ENCODE data around the gene ARHGEF9.
"Not testable (repeated sequence)": the region's sequence is repeated elsewhere in the genome, so short reads cannot be mapped to it uniquely, and the experiment has no call there.

ARHGEF9 gene

GRCh38 chrX:63661676-63662075 lies 123.3 kb downstream of the ARHGEF9 start:
- DNase-seq (ENCODE audit: low spot score), result no peak

GRCh38 chrX:63658920-63659319 lies 126.1 kb downstream of the ARHGEF9 start:
- no peak for DNase-seq (ENCODE audit: low spot score)

DNA sequence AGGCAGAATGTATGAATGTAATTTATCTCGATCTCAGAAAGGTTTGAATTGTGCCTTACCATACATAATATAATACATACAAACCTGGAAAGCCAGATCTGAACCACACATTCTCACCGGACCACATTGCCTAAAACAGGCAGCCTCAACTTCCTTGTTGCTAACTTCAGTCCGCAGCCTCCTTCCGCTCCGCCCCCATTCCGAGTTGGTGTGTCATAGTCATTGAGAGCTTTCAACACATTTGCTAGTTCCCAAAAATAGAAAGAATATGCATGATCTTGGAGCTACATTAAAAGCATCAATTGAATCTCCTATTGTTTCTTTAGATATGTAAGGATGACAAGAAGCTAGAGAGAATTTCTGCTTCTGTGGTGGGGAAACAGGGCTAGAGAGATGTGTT lies 127.2 kb downstream of the ARHGEF9 start:
- DNase-seq (ENCODE audit: low spot score), result peak; percentile 20

DNA sequence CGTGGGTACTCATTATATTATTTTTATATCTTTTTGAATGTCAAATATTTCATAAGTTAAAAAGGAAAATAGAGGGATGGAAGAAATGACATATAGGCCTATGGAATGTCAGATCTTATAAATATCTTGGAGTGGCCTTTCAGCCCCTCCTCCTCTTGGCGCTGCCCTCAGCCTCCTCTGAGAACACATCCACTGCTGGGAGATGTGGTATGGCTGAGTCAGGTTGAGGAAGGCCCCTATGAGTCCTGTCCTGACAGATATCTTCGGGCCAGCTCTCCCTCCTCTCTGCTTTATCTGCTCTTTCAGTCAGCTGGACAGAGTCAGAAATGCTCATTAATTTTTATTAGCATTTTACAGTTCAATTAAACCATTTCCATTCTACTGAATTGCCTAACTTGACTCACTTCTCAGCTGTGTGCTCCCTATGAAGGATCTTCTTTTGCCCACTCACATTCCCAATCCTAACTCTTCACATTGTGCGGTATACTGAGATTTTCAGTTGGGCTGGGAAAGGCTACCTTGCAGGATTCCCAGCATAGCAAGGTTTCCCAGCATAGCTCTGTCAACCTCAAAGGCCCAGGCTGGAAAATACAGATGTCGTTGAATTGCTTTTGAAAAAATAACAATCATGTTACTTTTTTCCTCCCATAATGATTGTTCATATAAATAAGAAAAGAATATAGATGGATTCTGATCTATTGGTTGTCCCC lies 128.0 kb downstream of the ARHGEF9 start:
- DNase-seq (ENCODE audit: low spot score), result no peak

- DNase-seq (ENCODE audit: low spot score), result no peak
Measured at GRCh38 chrX:63652086-63652765, 132.8 kb downstream of the ARHGEF9 start.

GRCh38 chrX:63645748-63646147 lies 139.3 kb downstream of the ARHGEF9 start:
- not testable (repeated sequence) for DNase-seq (ENCODE audit: low spot score)

DNA sequence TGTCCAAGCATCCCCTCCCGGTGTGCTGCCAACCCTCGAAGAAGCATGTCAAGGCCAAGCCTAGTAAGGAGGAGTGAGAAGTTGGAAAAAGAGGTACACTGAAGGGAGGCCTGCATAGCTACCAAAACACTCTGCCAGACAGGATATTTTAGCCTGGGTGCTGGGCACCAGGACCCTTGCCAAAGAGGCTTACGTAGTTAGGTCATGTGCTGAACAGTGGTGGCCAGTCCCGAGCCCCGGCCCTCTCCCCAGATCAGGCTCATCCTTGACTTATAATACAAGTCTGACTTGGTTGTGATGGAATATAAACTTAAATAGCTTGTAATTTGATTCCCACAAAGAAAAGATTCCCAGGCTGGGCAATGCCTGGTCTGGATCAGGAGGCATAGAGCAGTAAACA lies 149.3 kb downstream of the ARHGEF9 start:
- DNase-seq (ENCODE audit: low spot score), result no peak

DNA sequence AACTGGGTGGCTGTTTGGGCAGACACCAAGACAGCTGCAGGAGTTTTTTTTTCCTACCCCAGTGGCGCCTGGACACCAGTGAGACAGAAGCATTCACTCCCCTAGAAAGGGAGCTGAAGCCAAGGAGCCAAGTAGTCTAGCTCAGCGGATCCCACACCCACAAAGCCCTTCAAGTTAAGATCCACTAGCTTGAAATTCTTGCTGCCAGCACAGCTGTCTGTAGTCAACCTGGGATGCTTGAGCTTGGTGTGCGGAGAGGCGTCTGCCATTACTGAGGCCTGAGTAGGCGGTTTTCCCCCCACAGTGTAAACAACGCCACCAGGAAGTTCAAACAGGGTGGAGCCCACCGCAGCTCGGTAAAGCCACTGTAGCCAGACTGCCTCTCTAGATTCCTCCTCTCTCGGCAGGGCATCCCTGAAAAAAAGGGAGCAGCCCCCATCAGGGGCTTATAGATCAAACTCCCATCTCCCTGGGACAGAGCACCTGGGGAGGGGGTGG lies 171.4 kb downstream of the ARHGEF9 start:
- DNase-seq (ENCODE audit: low spot score), result no peak

GRCh38 chrX:63585936-63586335 lies 199.1 kb downstream of the ARHGEF9 start:
- DNase-seq (ENCODE audit: low spot score), result no peak

Data from putamen (tissue), 1 donor.